ENCODE results near the gene CALML3. TPM values are rescaled to one million over a fixed set of nuclear protein-coding genes. Genes with fewer than 3 reads are reported as not detected.
A peak's percentile ranks its signal among the peaks of the same experiment; 100 is the strongest.

CALML3 gene
- total RNA-seq, 1 donor from 2014 or later: not detected

DNA sequence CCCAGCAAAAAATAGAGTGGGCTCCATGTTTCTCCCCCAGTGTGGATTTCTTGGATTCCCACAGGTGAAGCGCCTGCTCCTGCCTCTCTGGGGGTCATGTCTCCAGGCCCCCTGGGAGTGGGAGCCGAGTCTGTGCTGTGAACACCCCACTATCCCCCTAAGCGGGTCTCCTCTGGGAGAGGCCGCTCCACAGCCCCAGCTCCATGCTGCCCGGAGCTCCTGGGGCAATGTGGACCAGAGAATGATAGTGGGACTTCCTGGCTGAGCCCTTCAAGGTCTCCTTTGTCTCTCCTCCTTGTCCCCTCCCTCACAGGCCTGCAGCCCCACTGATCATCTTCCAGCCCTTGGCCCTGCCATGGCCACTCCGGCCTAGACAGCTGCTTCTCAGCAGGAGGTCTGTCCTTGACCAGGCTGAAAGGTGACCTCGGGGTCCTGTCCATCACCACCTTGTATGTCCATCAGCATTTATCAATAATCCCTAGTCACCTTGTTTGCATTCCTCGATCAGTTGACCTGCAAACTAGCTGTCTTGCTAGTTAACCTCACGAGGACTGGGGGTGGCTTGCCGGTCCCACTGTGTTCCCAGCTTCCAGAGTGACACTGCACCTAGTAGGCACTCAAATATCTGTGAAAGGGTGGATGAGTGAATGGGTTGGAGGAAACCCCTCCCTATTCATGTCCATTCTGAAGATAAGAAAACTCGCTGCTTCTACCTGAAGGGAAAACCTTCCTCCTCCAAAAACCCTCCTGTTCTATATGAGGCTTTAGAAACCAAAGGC lies 776 bp upstream of the CALML3 start:
- TF ChIP-seq, protein P1, sequence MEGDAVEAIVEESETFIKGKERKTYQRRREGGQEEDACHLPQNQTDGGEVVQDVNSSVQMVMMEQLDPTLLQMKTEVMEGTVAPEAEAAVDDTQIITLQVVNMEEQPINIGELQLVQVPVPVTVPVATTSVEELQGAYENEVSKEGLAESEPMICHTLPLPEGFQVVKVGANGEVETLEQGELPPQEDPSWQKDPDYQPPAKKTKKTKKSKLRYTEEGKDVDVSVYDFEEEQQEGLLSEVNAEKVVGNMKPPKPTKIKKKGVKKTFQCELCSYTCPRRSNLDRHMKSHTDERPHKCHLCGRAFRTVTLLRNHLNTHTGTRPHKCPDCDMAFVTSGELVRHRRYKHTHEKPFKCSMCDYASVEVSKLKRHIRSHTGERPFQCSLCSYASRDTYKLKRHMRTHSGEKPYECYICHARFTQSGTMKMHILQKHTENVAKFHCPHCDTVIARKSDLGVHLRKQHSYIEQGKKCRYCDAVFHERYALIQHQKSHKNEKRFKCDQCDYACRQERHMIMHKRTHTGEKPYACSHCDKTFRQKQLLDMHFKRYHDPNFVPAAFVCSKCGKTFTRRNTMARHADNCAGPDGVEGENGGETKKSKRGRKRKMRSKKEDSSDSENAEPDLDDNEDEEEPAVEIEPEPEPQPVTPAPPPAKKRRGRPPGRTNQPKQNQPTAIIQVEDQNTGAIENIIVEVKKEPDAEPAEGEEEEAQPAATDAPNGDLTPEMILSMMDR (IDR thresholded peaks at IDR 0.05): no peak
- H3K4me3 ChIP-seq: no peak overlapping the region
- H3K27me3 ChIP-seq: no peaks in the 10 kb centered on the region
- H3K4me1 ChIP-seq: no peaks in the 10 kb centered on the region
- H3K9me3 ChIP-seq: no peaks in the 10 kb centered on the region
- ATAC-seq (no peak), DNase-seq (peak; percentile 48)
- H3K27ac ChIP-seq: no peak overlapping the region
- intact Hi-C loops (cut with DNase I): no loop called here
- no peaks in the 10 kb centered on the region for H3K36me3 ChIP-seq

DNA sequence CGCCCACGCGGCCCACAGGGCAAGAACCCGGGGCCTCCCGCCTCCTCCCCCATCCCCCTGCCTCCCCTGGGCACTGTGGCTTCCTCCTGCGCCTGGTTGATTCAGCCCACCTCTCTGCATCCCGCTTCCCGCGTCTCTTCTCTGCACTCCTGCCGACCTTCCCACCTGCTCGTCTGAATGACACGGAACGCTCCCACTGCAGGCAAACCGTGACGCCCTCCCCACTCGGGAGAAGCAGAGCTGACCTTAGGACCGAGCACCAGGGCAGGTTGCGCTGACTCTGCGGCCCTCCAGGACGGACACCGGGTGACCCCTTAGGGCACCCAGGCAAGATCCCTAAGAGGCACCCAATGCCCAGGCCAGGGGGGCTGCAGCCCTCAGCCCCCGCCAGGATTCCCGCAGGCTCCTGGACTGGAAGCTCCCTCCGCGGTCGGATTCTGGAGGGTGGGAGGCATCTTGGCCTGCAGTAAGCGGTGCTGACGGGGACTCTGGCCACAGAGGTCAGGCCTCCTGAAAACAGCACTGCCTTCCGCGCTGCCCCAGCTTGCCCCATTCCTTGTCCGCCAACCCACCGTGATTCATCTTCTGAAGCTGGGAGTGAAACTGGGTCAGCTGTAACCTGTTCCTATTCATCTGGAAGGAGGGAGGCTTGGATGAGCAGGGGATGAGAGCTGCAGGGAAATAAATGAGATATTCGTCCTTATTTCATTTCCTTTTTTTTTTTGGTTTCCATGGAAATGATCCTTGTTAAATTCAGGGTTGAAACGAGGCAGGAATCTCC lies 990 bp downstream of the CALML3 start:
- Histone ChIP-seq H3K9me3 (no peaks in the 10 kb centered on the region), H3K4me1 (no peaks in the 10 kb centered on the region), H3K27ac (no peak overlapping the region), H3K36me3 (no peaks in the 10 kb centered on the region), H3K4me3 (no peak overlapping the region), H3K27me3 (no peaks in the 10 kb centered on the region)
- intact Hi-C loops (cut with DNase I): no loop called here
- peak; percentile 53 for DNase-seq
- no peak for ATAC-seq
- TF ChIP-seq, protein P1 (IDR thresholded peaks at IDR 0.05): no peak

DNA sequence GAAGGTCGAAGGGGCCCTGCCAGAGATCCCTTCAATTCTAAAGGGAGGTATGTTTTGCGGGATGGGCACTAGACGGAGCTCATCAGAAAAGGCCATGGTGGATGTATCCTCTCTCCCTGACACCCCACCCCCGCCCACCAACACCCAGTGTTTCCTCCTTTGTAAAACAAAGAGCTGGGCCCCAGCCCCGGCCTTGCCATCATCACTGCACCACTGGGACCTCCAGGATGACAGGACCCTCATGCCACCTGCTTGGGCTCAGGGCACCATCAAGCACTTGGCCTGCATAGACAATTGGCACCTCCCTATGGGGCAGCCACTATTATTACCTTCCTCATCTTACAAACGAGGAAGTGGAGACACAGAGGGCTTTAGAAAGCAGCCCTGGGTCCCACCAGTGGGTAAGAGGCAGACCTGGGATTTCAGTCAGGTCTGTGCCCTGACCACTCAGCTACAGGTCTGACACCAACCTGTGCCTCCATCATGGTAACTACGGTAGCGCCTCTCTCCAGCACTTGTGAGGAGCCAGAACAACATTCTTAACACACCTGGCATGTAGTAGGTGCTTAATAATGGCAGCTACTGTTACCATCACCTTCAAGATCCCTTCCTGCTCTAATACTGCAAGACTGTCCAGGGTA lies 2.0 kb downstream of the CALML3 start:
- Histone ChIP-seq H3K27me3 (no peaks in the 10 kb centered on the region), H3K36me3 (no peaks in the 10 kb centered on the region), H3K4me1 (no peaks in the 10 kb centered on the region), H3K27ac (no peak overlapping the region), H3K9me3 (no peaks in the 10 kb centered on the region), H3K4me3 (no peak overlapping the region)
- DNase-seq (peak; percentile 31), ATAC-seq (no peak)
- TF ChIP-seq, protein P1 (IDR thresholded peaks at IDR 0.05): no peak
- intact Hi-C loops (cut with DNase I): no loop called here

DNA sequence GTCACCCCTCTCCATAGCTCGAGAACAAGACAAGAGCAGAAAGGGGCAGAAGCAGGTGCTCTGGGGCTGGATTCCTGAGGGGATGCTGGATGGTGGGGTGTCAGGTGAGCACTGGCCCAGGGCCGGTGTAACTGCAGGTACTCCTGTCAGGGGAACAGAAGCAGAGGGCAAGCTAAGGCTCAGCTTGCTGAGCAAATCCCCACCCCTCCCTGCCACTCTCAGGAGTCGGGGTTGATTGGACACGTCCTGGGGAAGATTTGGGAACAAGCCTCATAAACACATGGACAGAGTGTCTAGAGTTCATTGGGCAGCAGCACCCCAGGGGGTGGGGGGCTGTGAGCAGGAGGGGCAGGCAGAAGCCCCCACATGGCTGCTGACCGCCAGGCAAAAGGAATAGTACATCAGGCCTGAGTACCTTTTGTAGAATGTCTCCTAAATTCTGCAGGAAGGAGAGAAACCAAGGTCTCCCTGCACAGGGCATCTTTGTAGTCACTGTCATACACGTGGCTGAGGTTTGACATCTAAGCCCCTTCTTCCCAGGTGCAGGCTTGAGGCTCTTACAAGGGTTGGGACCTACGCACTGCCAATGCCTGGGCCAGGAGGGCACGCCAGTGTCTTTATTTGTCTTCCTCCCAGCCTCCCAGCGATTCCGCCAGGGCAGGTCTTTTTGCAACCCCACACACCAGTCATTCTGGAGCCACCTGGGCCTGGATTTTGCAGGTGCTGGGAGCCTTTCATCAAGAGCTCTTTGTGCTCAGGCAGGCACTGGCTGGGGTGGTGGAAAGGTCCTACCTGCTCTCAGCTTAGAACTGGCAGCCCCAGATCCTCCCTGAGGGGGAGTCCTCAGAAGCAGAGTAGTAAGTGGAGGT lies 2.8 kb downstream of the CALML3 start:
- Histone ChIP-seq H3K4me3 (no peak overlapping the region), H3K27me3 (no peaks in the 10 kb centered on the region), H3K36me3 (no peaks in the 10 kb centered on the region), H3K4me1 (no peaks in the 10 kb centered on the region), H3K27ac (no peak overlapping the region), H3K9me3 (no peaks in the 10 kb centered on the region)
- TF ChIP-seq, protein P1 (IDR thresholded peaks at IDR 0.05): no peak
- DNase-seq: peak; percentile 52
- no peak for ATAC-seq
- intact Hi-C loops (cut with DNase I): no loop called here

All from upper lobe of right lung (tissue), 1 donor.